Trophoblast cell (in vitro differentiated cells and primary cell): ENCODE results near the gene GRIN3A.
A peak's percentile ranks its signal among the peaks of the same experiment; 100 is the strongest.

Experiments
- DNase-seq, 2 donors: peaks; one replicate each; pipeline ENCODE4 v3.0.0-alpha.2; 2016
- H2AFZ ChIP-seq: 2 replicates; pipeline ENCODE4 v1.6.1; 2013; ENCODE audit warnings: low read length, moderate library complexity, mild to moderate bottlenecking; ENCODE audit not compliant: insufficient read depth, poor library complexity
- H2AK5ac ChIP-seq: 2 replicates; pipeline ENCODE4 v1.6.1; 2013; ENCODE audit warnings: mild to moderate bottlenecking, low read length
- H2BK120ac ChIP-seq: 2 replicates; pipeline ENCODE4 v1.6.1; 2013; ENCODE audit warnings: low read length, mild to moderate bottlenecking, moderate library complexity; ENCODE audit not compliant: insufficient read depth, poor library complexity
- H2BK12ac ChIP-seq: 2 replicates; pipeline ENCODE4 v1.6.1; 2013; ENCODE audit warnings: mild to moderate bottlenecking, low read length, moderate library complexity
- H2BK5ac ChIP-seq: 2 replicates; pipeline ENCODE4 v1.6.1; 2013; ENCODE audit warnings: low read length, low read depth, moderate library complexity, mild to moderate bottlenecking; ENCODE audit not compliant: poor library complexity
- H3K14ac ChIP-seq: 2 replicates; pipeline ENCODE4 v1.6.1; 2013; ENCODE audit warnings: mild to moderate bottlenecking, low read length
- H3K18ac ChIP-seq: 2 replicates; pipeline ENCODE4 v1.6.1; 2013; ENCODE audit warnings: mild to moderate bottlenecking, low read length
- H3K23ac ChIP-seq: 2 replicates; pipeline ENCODE4 v1.6.1; 2013; ENCODE audit warnings: low read length
- H3K27ac ChIP-seq: 2 replicates; pipeline ENCODE4 v1.5.1; 2013; ENCODE audit warnings: low read depth, mild to moderate bottlenecking, inconsistent platforms, low read length, moderate library complexity
- H3K27me3 ChIP-seq: 2 replicates; pipeline ENCODE4 v1.6.1; 2013; ENCODE audit warnings: inconsistent platforms, mild to moderate bottlenecking, low read length, moderate library complexity; ENCODE audit not compliant: insufficient read depth
- H3K36me3 ChIP-seq, 2 experiments: 1 replicate in 1 of 2; 2 replicates in 1 of 2; pipeline ENCODE4 v1.6.1; 2013; ENCODE audit warnings: low read length in 2 of 2, mild to moderate bottlenecking in 2 of 2, moderate library complexity in 1 of 2; ENCODE audit not compliant: insufficient read depth in 2 of 2, control insufficient read depth in 1 of 2
- H3K4ac ChIP-seq: 2 replicates; pipeline ENCODE4 v1.6.1; 2013; ENCODE audit warnings: low read depth, mild to moderate bottlenecking, low read length, moderate library complexity
- H3K4me1 ChIP-seq, 2 experiments: 1 replicate in 1 of 2; 2 replicates in 1 of 2; pipeline ENCODE4 v1.6.1; 2013; ENCODE audit warnings: low read length in 2 of 2, mild to moderate bottlenecking in 2 of 2, moderate library complexity in 1 of 2; ENCODE audit not compliant: insufficient read depth in 2 of 2, control insufficient read depth in 1 of 2
- H3K4me2 ChIP-seq: 2 replicates; pipeline ENCODE4 v1.6.1; 2013; ENCODE audit warnings: inconsistent platforms, mild to moderate bottlenecking, low read length, moderate library complexity
- H3K4me3 ChIP-seq: 2 replicates; pipeline ENCODE4 v1.5.1; 2013; ENCODE audit warnings: mild to moderate bottlenecking, low read depth, low read length, inconsistent platforms
- H3K79me1 ChIP-seq: one replicate; pipeline ENCODE4 v1.6.1; 2013; ENCODE audit warnings: low read length
- H3K79me2 ChIP-seq: 2 replicates; pipeline ENCODE4 v1.6.1; 2013; ENCODE audit warnings: low read length, mild to moderate bottlenecking; ENCODE audit not compliant: control insufficient read depth, insufficient read depth, poor library complexity
- H3K9ac ChIP-seq: 2 replicates; pipeline ENCODE4 v1.6.1; 2013; ENCODE audit warnings: mild to moderate bottlenecking, low read length
- H3K9me3 ChIP-seq: 2 replicates; pipeline ENCODE4 v1.6.1; 2013; ENCODE audit warnings: low read depth, mild to moderate bottlenecking, control low read depth, inconsistent platforms, low read length; ENCODE audit not compliant: insufficient read depth
- H4K12ac ChIP-seq: 2 replicates; pipeline ENCODE4 v1.6.1; 2013; ENCODE audit warnings: low read depth, mild to moderate bottlenecking, low read length, moderate library complexity
- H4K8ac ChIP-seq: 2 replicates; pipeline ENCODE4 v1.6.1; 2013; ENCODE audit warnings: low read depth, mild to moderate bottlenecking, low read length, moderate library complexity
- H4K91ac ChIP-seq: one replicate; pipeline ENCODE4 v1.6.1; 2013; ENCODE audit warnings: low read depth, mild to moderate bottlenecking, low read length, moderate library complexity
- WGBS: extraction: QIAGEN DNeasy Blood & Tissue Kit; methylation state at CpG from one replicate; pipeline ENCODE4 v1.1.7; 2013; ENCODE audit warnings: missing lambda C conversion rate; ENCODE audit not compliant: insufficient read length, insufficient coverage; ENCODE audit errors: extremely low coverage; 5-methylcytosine and 5-hydroxymethylcytosine counted together

Gene GRIN3A

DNA sequence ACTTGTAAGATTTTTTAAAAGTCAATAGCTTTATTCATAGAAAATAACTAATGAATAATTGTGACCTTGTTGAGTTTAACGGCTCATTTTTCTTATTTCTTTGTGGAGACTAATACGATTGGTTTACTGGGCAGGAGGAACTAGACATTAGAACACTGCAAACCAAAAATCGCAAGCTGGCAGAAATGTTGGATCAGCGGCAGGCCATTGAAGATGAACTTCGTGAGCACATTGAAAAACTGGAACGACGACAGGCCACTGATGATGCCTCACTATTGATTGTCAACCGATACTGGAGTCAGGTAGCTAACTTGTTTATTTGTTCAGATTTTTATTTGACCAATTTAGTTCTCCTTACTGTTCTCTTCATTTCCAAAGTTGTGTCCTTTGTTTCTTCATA lies 198.4 kb downstream of the GRIN3A start:
- Histone ChIP-seq H2BK12ac (no peak overlapping the region), H3K4me1 (no peaks in the 10 kb centered on the region), H3K14ac (no peak overlapping the region), H4K12ac (no peak overlapping the region), H2AK5ac (no peak overlapping the region), H3K4me3 (no peak overlapping the region), H2BK120ac (no peak overlapping the region), H3K23ac (no peak overlapping the region), H4K91ac (no peak overlapping the region), H3K36me3 (peaks cover 7 to 18% of the 10 kb centered on the region in 2 experiments), H3K9me3 (no peaks in the 10 kb centered on the region), H3K79me1 (no peaks in the 10 kb centered on the region), H3K27me3 (no peaks in the 10 kb centered on the region), H2AFZ (no peak overlapping the region), H3K4ac (no peak overlapping the region), H3K4me2 (no peak overlapping the region), H3K9ac (no peak overlapping the region), H4K8ac (no peak overlapping the region), H3K79me2 (no peaks in the 10 kb centered on the region), H3K18ac (no peak overlapping the region), H2BK5ac (no peak overlapping the region), H3K27ac (no peak overlapping the region)
- no CpG with 5 or more reads among the region's 8 CpGs for WGBS
- DNase-seq, result no peak

DNA sequence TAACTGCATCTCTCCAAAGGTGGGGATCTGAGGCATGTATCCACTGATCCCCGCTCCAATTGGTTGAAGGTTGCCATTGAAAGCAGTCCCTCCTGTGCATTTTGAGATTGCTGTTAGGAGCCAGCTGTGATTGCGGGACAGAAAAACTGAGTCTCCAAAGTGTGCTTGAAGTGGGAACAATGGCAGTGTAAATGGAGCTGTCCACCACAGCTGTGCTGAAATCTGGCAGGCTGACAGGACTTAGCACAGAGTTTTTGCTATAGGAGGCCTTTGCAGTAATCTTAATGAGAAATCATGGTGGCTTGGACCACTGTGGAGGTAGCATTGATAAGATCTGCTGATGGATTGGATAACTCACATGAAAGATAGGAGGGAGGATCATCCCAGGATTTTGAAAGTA lies 201.5 kb downstream of the GRIN3A start:
- Histone ChIP-seq H3K4ac (no peak overlapping the region), H2BK5ac (no peak overlapping the region), H4K91ac (no peak overlapping the region), H3K4me3 (no peak overlapping the region), H3K14ac (no peak overlapping the region), H4K8ac (no peak overlapping the region), H2BK12ac (no peak overlapping the region), H2AK5ac (no peak overlapping the region), H3K4me1 (peaks cover 0 to 2% of the 10 kb centered on the region in 2 experiments), H2AFZ (no peak overlapping the region), H3K9me3 (no peaks in the 10 kb centered on the region), H3K9ac (no peak overlapping the region), H3K79me2 (peaks cover 4% of the 10 kb centered on the region), H2BK120ac (no peak overlapping the region), H3K27me3 (no peaks in the 10 kb centered on the region), H3K36me3 (peaks cover 4 to 9% of the 10 kb centered on the region in 2 experiments), H4K12ac (no peak overlapping the region), H3K27ac (no peak overlapping the region), H3K23ac (no peak overlapping the region), H3K4me2 (no peak overlapping the region), H3K79me1 (peaks cover 7% of the 10 kb centered on the region), H3K18ac (no peak overlapping the region)
- DNase-seq, result peak in 1 of 2 donors; percentile 15
- WGBS, result no CpG with 5 or more reads among the region's 2 CpGs

DNA sequence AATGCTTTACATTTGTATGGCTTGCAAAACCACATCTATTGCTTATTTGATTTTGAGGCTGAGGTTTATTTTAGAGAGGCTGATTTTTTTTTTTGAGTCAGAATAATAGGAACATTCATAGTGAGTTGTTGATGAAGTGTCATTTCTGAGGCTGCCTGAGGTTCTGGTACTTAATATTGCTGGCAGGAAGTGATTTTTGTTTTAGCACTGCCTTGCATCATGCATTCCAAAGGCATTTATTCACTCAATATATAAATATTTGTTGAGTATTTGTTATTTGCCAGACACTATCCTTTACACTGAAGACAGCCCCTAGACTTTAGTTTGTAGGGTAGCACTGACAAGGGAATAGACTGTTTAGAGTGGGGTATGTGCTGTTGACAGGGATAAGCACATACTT lies 202.1 kb downstream of the GRIN3A start:
- H3K36me3 ChIP-seq, result peaks cover 4 to 9% of the 10 kb centered on the region in 2 experiments
- peaks cover 7% of the 10 kb centered on the region for H3K79me1 ChIP-seq
- no peak overlapping the region for H2BK5ac ChIP-seq
- no peak overlapping the region for H2BK12ac ChIP-seq
- no peak overlapping the region for H3K18ac ChIP-seq
- H2BK120ac ChIP-seq, result no peak overlapping the region
- no peak overlapping the region for H3K4ac ChIP-seq
- no peak overlapping the region for H3K4me2 ChIP-seq
- H2AFZ ChIP-seq, result no peak overlapping the region
- no peak overlapping the region for H3K23ac ChIP-seq
- peaks cover 0 to 2% of the 10 kb centered on the region in 2 experiments for H3K4me1 ChIP-seq
- H3K9me3 ChIP-seq, result no peaks in the 10 kb centered on the region
- H3K79me2 ChIP-seq, result peaks cover 4% of the 10 kb centered on the region
- no peak overlapping the region for H4K12ac ChIP-seq
- no peak overlapping the region for H3K4me3 ChIP-seq
- H3K27ac ChIP-seq, result no peak overlapping the region
- H4K91ac ChIP-seq, result no peak overlapping the region
- no peak overlapping the region for H2AK5ac ChIP-seq
- no peak overlapping the region for H3K14ac ChIP-seq
- no peak for DNase-seq
- no peaks in the 10 kb centered on the region for H3K27me3 ChIP-seq
- H3K9ac ChIP-seq, result no peak overlapping the region
- H4K8ac ChIP-seq, result no peak overlapping the region

DNA sequence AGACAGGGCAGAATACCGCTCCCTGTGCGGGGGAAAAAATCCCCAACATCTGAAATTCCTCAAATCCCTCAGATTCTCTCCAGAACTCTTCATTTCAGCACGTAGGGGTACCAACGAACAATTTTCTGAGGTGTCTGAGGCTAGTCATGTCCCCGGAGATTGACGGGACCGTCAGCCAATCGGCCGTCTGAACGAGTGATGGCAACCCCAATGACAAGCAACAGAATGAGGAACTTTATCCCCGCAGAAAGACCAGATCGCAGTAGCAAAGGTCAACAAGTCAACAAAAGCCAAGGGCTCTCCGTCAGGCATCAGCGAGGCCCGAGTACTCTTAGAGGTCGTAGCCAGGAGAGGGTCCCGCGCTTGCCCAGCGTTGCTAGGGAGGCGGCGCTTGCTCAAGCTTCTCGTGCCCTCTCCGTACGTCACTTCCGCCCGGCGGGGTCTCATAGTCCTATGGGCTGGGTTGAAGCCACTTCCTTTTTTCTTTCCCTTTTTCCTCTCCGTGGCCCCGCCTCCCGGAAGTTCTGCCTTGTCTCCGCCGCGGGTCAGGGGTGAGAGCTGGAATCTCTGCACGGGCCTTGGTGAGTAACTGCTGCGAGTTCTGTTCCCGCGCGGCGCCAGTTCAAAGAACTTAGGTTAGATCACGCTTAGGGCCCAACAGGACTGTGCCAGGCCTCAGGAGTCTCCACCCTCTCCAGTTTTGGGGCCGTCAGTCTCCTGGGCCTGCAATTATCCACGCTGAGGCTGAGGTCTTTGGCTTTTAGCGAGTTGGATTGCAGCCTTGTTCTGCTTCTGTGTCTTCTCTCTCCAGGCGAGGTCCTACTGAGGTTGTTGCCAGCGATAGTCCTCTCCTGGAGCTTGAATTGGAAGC lies 204.9 kb downstream of the GRIN3A start, which contains the start of gene RNF20:
TSS of gene RNF20 (plus strand) at position 520 of the 871 bp plus-strand sequence. CDS start 1,571 bp downstream, outside the sequence.
- Histone ChIP-seq H3K4me1 (peaks cover 0 to 2% of the 10 kb centered on the region in 2 experiments), H3K79me2 (peaks cover 4% of the 10 kb centered on the region), H3K9ac (peak within 1 kb of the TSS; percentile 94), H4K12ac (peak within 1 kb of the TSS; percentile 64), H3K9me3 (no peaks in the 10 kb centered on the region), H3K27ac (peak within 1 kb of the TSS; percentile 65), H3K18ac (peak within 1 kb of the TSS; percentile 68), H2AK5ac (no peak within 1 kb of the TSS), H2BK12ac (no peak within 1 kb of the TSS), H3K79me1 (peaks cover 7% of the 10 kb centered on the region), H4K91ac (peak within 1 kb of the TSS; percentile 65), H4K8ac (peak within 1 kb of the TSS; percentile 88), H2BK120ac (peak within 1 kb of the TSS; percentile 2), H2AFZ (peak within 1 kb of the TSS; percentile 61), H3K4ac (no peak within 1 kb of the TSS), H3K4me2 (peak within 1 kb of the TSS; percentile 93), H2BK5ac (peak within 1 kb of the TSS; percentile 65), H3K14ac (peak within 1 kb of the TSS; percentile 67), H3K4me3 (peak within 1 kb of the TSS; percentile 88), H3K36me3 (peaks cover 0 to 4% of the 10 kb centered on the region in 2 experiments), H3K23ac (no peak within 1 kb of the TSS), H3K27me3 (no peaks in the 10 kb centered on the region)
- peak; percentile 99 to 100 for DNase-seq
- no CpG with 5 or more reads among the region's 45 CpGs for WGBS
